K562 (cell line): ENCODE data around the gene ATXN8OS. TPM values are rescaled to one million over a fixed set of nuclear protein-coding genes. Genes with fewer than 3 reads are reported as not detected.

Source experiments
- ATAC-seq: fragments of 200-7000 bp; cut with Tn5 transposase; 3 replicates; pipeline ENCODE4 v1.9.1; 2020; ENCODE audit warnings: moderate library complexity
- Bru-seq: library from RNA; stranded (reverse); fragments of 400-500 nt; gene quantifications from one replicate; lab custom pipeline; 2021; lab: Mats Ljungman, UMichigan
- BruChase-seq, 2 experiments: library from RNA; stranded (reverse); fragments of 400-500 nt; gene quantifications; one replicate each; lab custom pipeline; 2021; lab: Mats Ljungman, UMichigan
- BruUV-seq: library from RNA; stranded (reverse); fragments of 400-500 nt; replicated peaks from 2 replicates; lab custom pipeline; 2021; lab: Mats Ljungman, UMichigan
- CTCF ChIA-PET: fragments of 300-600 bp; formaldehyde crosslinking; extraction: SDS; loops from one replicate; lab custom pipeline; 2021; ENCODE audit warnings: low intra/inter-chr PET ratio; lab: Yijun Ruan, JAX
- POLR2A ChIA-PET: fragments of 300-600, 350-650 bp; sonication (Branson Sonifier 250); formaldehyde crosslinking; extraction: SDS; loops from one replicate; lab custom pipeline; 2021; ENCODE audit warnings: antibody characterized with exemption, inconsistent platforms; lab: Yijun Ruan, JAX
- DNase-seq, 4 experiments: peaks; one replicate each; pipeline versions ENCODE4 v3.0.0 to v3.0.0-alpha.2; 2011 to 2018; ENCODE audit warnings: low spot score in 3 of 4, mixed read lengths in 3 of 4; ENCODE audit errors: extremely low read depth in 1 of 4
- FAIRE-seq: peaks from 2 replicates; lab custom pipeline; 2011; peaks lifted over from hg19 to GRCh38; lab: Jason Lieb, UNC
- H2AFZ ChIP-seq: 2 replicates; pipeline ENCODE4 v1.6.0; 2011; ENCODE audit warnings: low read depth, low read length, control low read depth, inconsistent platforms
- H3K27ac ChIP-seq: fragments of 200-600 bp; 3 replicates; pipeline ENCODE4 v1.8.0; 2011; ENCODE audit warnings: low read depth, mild to moderate bottlenecking, control low read depth, inconsistent platforms, low read length, moderate library complexity, mixed read lengths; ENCODE audit errors: extremely low read depth
- H3K27me3 ChIP-seq, 2 experiments: fragments of 300-600 bp in 1 of 2; 2 replicates in 1 of 2; 3 replicates in 1 of 2; pipeline versions ENCODE4 v1.6.0 to v1.8.0; 2011; ENCODE audit warnings: inconsistent platforms in 2 of 2, low read length in 2 of 2, mild to moderate bottlenecking in 1 of 2, mixed read lengths in 1 of 2, moderate library complexity in 1 of 2; ENCODE audit not compliant: control insufficient read depth in 2 of 2, insufficient read depth in 2 of 2
- H3K36me3 ChIP-seq: fragments of 300-600 bp; 3 replicates; pipeline ENCODE4 v1.8.0; 2011; ENCODE audit warnings: mild to moderate bottlenecking, low read length, inconsistent platforms; ENCODE audit not compliant: control insufficient read depth, insufficient read depth
- H3K4me1 ChIP-seq, 2 experiments: fragments of 200-600 bp in 1 of 2; replicated peaks in 1 of 2; 2 replicates in 1 of 2; 3 replicates in 1 of 2; pipeline versions ENCODE4 v1.5.1 to v1.8.0; 2011; ENCODE audit warnings: inconsistent platforms in 2 of 2, low read length in 2 of 2, mild to moderate bottlenecking in 1 of 2, mixed read lengths in 1 of 2, moderate library complexity in 1 of 2; ENCODE audit not compliant: control insufficient read depth in 2 of 2, insufficient read depth in 2 of 2
- H3K4me2 ChIP-seq: 2 replicates; pipeline ENCODE4 v1.6.1; 2011; ENCODE audit warnings: low read length, control low read depth, inconsistent platforms, mixed read lengths; ENCODE audit not compliant: insufficient read depth
- H3K4me3 ChIP-seq: fragments of 200-600 bp; sonication (generic), shearing (Covaris generic); 2 replicates; pipeline ENCODE4 v1.5.1; 2016; ENCODE audit warnings: control low read depth, inconsistent platforms
- H3K79me2 ChIP-seq: fragments of 200-600 bp; 3 replicates; pipeline ENCODE4 v1.8.0; 2011; ENCODE audit warnings: low read length, inconsistent platforms; ENCODE audit not compliant: control insufficient read depth, insufficient read depth
- H3K9ac ChIP-seq, 2 experiments: 2 replicates each; pipeline versions ENCODE4 v1.6.0 to v1.6.1; 2011; ENCODE audit warnings: low read depth in 2 of 2, low read length in 2 of 2, control low read depth in 1 of 2, inconsistent platforms in 1 of 2, mild to moderate bottlenecking in 1 of 2, mixed read lengths in 1 of 2; ENCODE audit not compliant: insufficient read depth in 1 of 2
- H3K9me1 ChIP-seq: one replicate; pipeline ENCODE4 v1.6.0; 2011; ENCODE audit warnings: inconsistent platforms, mild to moderate bottlenecking, low read length, moderate library complexity; ENCODE audit not compliant: control insufficient read depth, insufficient read depth
- H3K9me3 ChIP-seq: replicated peaks from 2 replicates; pipeline ENCODE4 v1.5.1; 2011; ENCODE audit warnings: low read depth, low read length, inconsistent platforms; ENCODE audit not compliant: control insufficient read depth, insufficient read depth
- H4K20me1 ChIP-seq: replicated peaks from 2 replicates; pipeline ENCODE4 v1.6.1; 2011; ENCODE audit warnings: low read length, inconsistent platforms, mixed read lengths; ENCODE audit not compliant: control insufficient read depth, insufficient read depth
- CBFA2T2 ChIP-seq: fragments of 450-650 bp; conservative IDR thresholded peaks from 2 replicates; pipeline ENCODE4 v1.6.1; 2017; ENCODE audit warnings: mild to moderate bottlenecking
- CHD4 ChIP-seq: fragments of 200-600 bp; sonication (generic); IDR thresholded peaks from 3 replicates; pipeline ENCODE4 v1.6.1; 2012; ENCODE audit warnings: low read depth, mild to moderate bottlenecking, mixed read lengths, low read length, inconsistent platforms; ENCODE audit not compliant: insufficient read depth, insufficient replicate concordance, poor library complexity, severe bottlenecking
- DLX4 ChIP-seq: fragments of 250-450 bp; sonication (Bioruptor Pico); IDR thresholded peaks from 2 replicates; pipeline ENCODE4 v1.6.1; 2021; ENCODE audit warnings: mild to moderate bottlenecking
- NR2C1 ChIP-seq, 2 experiments: fragments of 450-650 bp; IDR thresholded peaks; 2 replicates each; pipeline ENCODE4 v1.6.1; 2017; ENCODE audit warnings: mild to moderate bottlenecking in 2 of 2, antibody characterized with exemption in 1 of 2, inconsistent platforms in 1 of 2, missing compliant biosample characterization in 1 of 2, missing genetic modification characterization in 1 of 2
- POLR2AphosphoS5 ChIP-seq: IDR thresholded peaks from 2 replicates; pipeline ENCODE4 v1.6.1; 2011; ENCODE audit warnings: mild to moderate bottlenecking, low read depth, low read length, moderate library complexity; ENCODE audit not compliant: control insufficient read depth, insufficient read depth
- SRSF3 ChIP-seq: fragments of 200-400 bp; formaldehyde crosslinking; IDR thresholded peaks from 2 replicates; pipeline ENCODE4 v1.6.1; 2016; ENCODE audit warnings: mild to moderate bottlenecking, low read length, moderate library complexity; ENCODE audit not compliant: insufficient read depth
- TSHZ1 ChIP-seq: fragments of 250-450 bp; sonication (Bioruptor Pico); IDR thresholded peaks from 2 replicates; pipeline ENCODE4 v1.4.0; 2020; ENCODE audit warnings: mild to moderate bottlenecking, moderate library complexity
- ZNF239 ChIP-seq: fragments of 250-450 bp; sonication (Bioruptor Pico); IDR thresholded peaks from 2 replicates; pipeline ENCODE4 v1.4.0; 2020; ENCODE audit warnings: mild to moderate bottlenecking
- ZNF280B ChIP-seq: fragments of 250-450 bp; sonication (Bioruptor Pico); IDR thresholded peaks from 2 replicates; pipeline ENCODE4 v1.5.1; 2021; ENCODE audit warnings: mild to moderate bottlenecking
- ZNF76 ChIP-seq: fragments of 250-450 bp; sonication (Bioruptor Pico); IDR thresholded peaks from 2 replicates; pipeline ENCODE4 v1.4.0; 2020; ENCODE audit warnings: mild to moderate bottlenecking, moderate library complexity, borderline replicate concordance
- WGBS: fragments of 100-300 bp; shearing (Covaris generic); methylation state at CpG from one replicate; pipeline ENCODE4 v1.1.6; 2016; ENCODE audit warnings: low coverage, mixed read lengths; ENCODE audit not compliant: insufficient coverage; ENCODE audit errors: missing lambda C conversion rate; 5-methylcytosine and 5-hydroxymethylcytosine counted together
- in situ Hi-C: fragments of 300-500 bp; cut with MboI; formaldehyde crosslinking; loops from 4 replicates; pipeline ENCODE4 v1.15.0; 2018; ENCODE audit warnings: inconsistent platforms, mixed read lengths
- intact Hi-C: fragments of 100-400 bp; cut with micrococcal nuclease; formaldehyde crosslinking; loops from 2 replicates; pipeline ENCODE4 v1.14.2; 2022
- long read RNA-seq, 3 experiments: library from polyadenylated mRNA in 2 of 3; library from RNA in 1 of 3; unstranded in 2 of 3; stranded (forward) in 1 of 3; transcript quantifications; one replicate each; pipeline ENCODE4 v2.0.0, GENCODE V29; 2019 to 2022
- polyA minus RNA-seq, 3 experiments: library from RNA; depleted of rRNA, polyadenylated mRNA; stranded (reverse); fragments of >200 nt; gene quantifications; 2 replicates each; pipeline ENCODE4 v1.2.3, GENCODE V29; 2011
- polyA plus RNA-seq, 8 experiments: library from polyadenylated mRNA; depleted of rRNA in 4 of 8; stranded (reverse) in 5 of 8; unstranded in 3 of 8; fragments of >200 nt; fragmentation: Nextera tagmentation in 2 of 8; fragmentation: Illumina TruSeq in 1 of 8; extraction: Ambion mirVana in 2 of 8; extraction: Trizol in 1 of 8; gene quantifications; 2 replicates each; pipeline versions ENCODE4 v1.2.1 to v1.2.3, GENCODE V29; 2011 to 2014; ENCODE audit warnings: inconsistent platforms in 1 of 8, missing spikeins in 1 of 8
- total RNA-seq, 7 experiments: library from RNA; depleted of rRNA in 6 of 7; stranded (reverse); fragments of >200 nt in 6 of 7; fragmentation: Illumina TruSeq in 2 of 7; extraction: Trizol in 2 of 7; gene quantifications; 2 replicates each; pipeline versions ENCODE4 v1.2.1 to v1.2.3, GENCODE V29; 2011 to 2021; ENCODE audit warnings: low replicate concordance in 1 of 7

Gene ATXN8OS
- total RNA-seq (2011; cell fraction: chromatin; rRNA removed; ENCODE audit: low replicate concordance), result not detected in 2 replicates
- not detected in 2 replicates for total RNA-seq (2011; cell fraction: nucleolus; rRNA removed)
- total RNA-seq (2011; cell fraction: nucleoplasm; rRNA removed), result not detected in 2 replicates
- total RNA-seq (2014; rRNA removed) (not detected in 2 replicates), total RNA-seq (2014; rRNA removed; fragmentation: Illumina TruSeq; extraction: Trizol) (not detected in 2 replicates), total RNA-seq (2015; rRNA removed; fragmentation: Illumina TruSeq; extraction: Trizol) (not detected in 2 replicates), total RNA-seq (2021) (not detected in 2 replicates), polyA plus RNA-seq (2011; rRNA removed) (not detected in 2 replicates), polyA plus RNA-seq (2014; fragmentation: Illumina TruSeq; extraction: Trizol) (not detected in 2 replicates), polyA plus RNA-seq (2014; fragmentation: Nextera tagmentation; extraction: Ambion mirVana) (not detected), polyA plus RNA-seq (2014; rRNA removed) (not detected in 2 replicates), polyA minus RNA-seq (2011; rRNA and poly(A)+ RNA removed) (not detected in 2 replicates), Bru-seq, nascent RNA (not detected), BruChase-seq, experiment 1, labeled RNA remaining after a 2-hour chase (not detected), BruChase-seq, experiment 2, labeled RNA remaining after a 6-hour chase (not detected)
- polyA plus RNA-seq (2011; cell fraction: cytosol; rRNA removed), result not detected in 2 replicates
- polyA plus RNA-seq (2011; cell fraction: nucleus; rRNA removed), result not detected in 2 replicates
- not detected in 2 replicates for polyA plus RNA-seq (2012)
- not detected in 2 replicates for polyA minus RNA-seq (2011; cell fraction: cytosol; rRNA and poly(A)+ RNA removed)
- polyA minus RNA-seq (2011; cell fraction: nucleus; rRNA and poly(A)+ RNA removed), result not detected in 2 replicates
- long read RNA-seq, experiment 1, result 0 reads
- long read RNA-seq, experiment 2, result 0 reads
- long read RNA-seq, experiment 3, result 0 reads

- Histone ChIP-seq H2AFZ (no peak within 1 kb of the TSS), H3K9me3 (no peaks in the 10 kb centered on the region), H3K27me3 (no peaks in the 10 kb centered on the region), H3K4me3 (no peak within 1 kb of the TSS), H3K27ac (no peak within 1 kb of the TSS), H3K9me1 (no peaks in the 10 kb centered on the region), H3K36me3 (no peaks in the 10 kb centered on the region)
- intact Hi-C loops, result no loop called here
- no peak for FAIRE-seq
- in situ Hi-C loops, result no loop called here
- BruUV-seq, result no TSS peak
- CTCF ChIA-PET, result no interaction called here
- TF ChIP-seq NR2C1 (IDR thresholded peaks at IDR 0.05) (no peak), NR2C1 (tag; IDR thresholded peaks at IDR 0.05) (no peak), CBFA2T2 (no peak), TSHZ1 (no peak), CHD4 (no peak), DLX4 (CRISPR knock-in tag) (no peak), POLR2AphosphoS5 (no peak), SRSF3 (no peak), ZNF280B (CRISPR knock-in tag) (no peak), ZNF239 (CRISPR knock-in tag) (no peak), ZNF76 (CRISPR knock-in tag) (no peak)
- TF ChIP-seq, all 486 proteins: peak for 0
- no peak for DNase-seq
- Histone ChIP-seq H3K9ac (no peak within 1 kb of the TSS), H3K79me2 (no peaks in the 10 kb centered on the region), H4K20me1 (no peaks in the 10 kb centered on the region), H3K4me1 (no peaks in the 10 kb centered on the region), H3K4me2 (no peak within 1 kb of the TSS)
- no peak for ATAC-seq
- POLR2A ChIA-PET, result no interaction called here
- 6% methylated on average over 18 of the region's 53 CpGs for WGBS
Measured at GRCh38 chr13:70107498-70108281, at the start of gene ATXN8OS. ATXN8OS (plus strand) TSS chr13:70107826.
